ENCODE data around the gene CHRNA1. TPM values are rescaled to one million over a fixed set of nuclear protein-coding genes. Genes with fewer than 3 reads are reported as not detected.

CHRNA1 gene
- total and polyA plus RNA-seq, 10 of the 15 experiments (the other 5 are each of a cell fraction or from before 2014, with no cell fraction given), result 0.05 to 0.14 TPM; not detected in 8

DNA sequence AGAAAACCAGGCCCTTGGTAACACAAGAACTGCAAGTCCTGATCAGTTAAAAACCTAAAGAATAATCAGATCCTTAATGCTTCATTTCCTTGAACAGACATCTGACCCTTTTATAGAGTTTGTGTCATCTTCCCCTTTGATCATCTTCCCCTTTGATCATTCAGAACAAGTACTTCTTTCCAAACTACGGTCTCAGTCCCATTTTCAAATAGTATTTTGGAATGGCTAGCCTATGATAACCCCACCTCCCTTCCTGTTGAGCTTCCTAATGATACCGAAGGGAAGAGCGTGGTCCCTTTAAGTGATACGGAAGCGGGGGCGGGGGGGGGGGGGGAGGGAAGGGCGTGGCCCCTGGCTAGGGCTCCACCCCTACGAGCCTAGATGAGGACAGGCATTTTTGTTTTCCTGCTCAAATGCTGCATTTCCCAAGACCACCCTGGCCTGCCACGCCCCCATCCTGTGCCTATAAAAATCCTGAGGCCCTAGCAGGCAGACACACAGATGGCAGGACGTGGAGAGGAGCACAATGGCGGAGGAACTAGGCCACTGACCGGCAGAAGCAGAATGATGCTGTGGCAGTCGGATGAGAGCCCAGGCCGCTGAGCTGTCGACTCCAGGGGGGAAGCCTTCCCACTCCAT is 24.1 kb upstream of the CHRNA1 start:
- Histone ChIP-seq H3K9me3 (replicated peaks; ENCODE audit: control insufficient read depth, insufficient read depth, low read length) (no peaks in the 10 kb centered on the region), H3K4me1 (ENCODE audit: control insufficient read depth, insufficient read depth, low read length) (no peaks in the 10 kb centered on the region), H3K4me3 (no peak overlapping the region), H3K36me3 (ENCODE audit: control insufficient read depth in 2 of 2, insufficient read depth in 2 of 2, low read length in 1 of 2) (no peaks in the 10 kb centered on the region), H3K79me2 (ENCODE audit: control insufficient read depth, insufficient read depth, low read length) (no peaks in the 10 kb centered on the region), H3K9ac (ENCODE audit: control insufficient read depth, insufficient read depth, low read length) (no peak overlapping the region), H3K4me2 (ENCODE audit: control insufficient read depth, insufficient read depth) (no peak overlapping the region), H4K20me1 (ENCODE audit: control insufficient read depth, insufficient read depth) (no peaks in the 10 kb centered on the region), H2AFZ (ENCODE audit: control insufficient read depth, low read depth, low read length) (no peak overlapping the region), H3K27ac (ENCODE audit: control insufficient read depth, insufficient read depth) (no peak overlapping the region), H3K27me3 (replicated peaks in 1 of 2; ENCODE audit: control insufficient read depth in 2 of 2, insufficient read depth in 2 of 2, low read length in 1 of 2) (no peaks in the 10 kb centered on the region)
- ChIA-PET CTCF (interaction anchor here (1.5 kb wide), 2 partner anchors 17 to 39 kb away, joined by 4 to 7 read pairs; no protein-coding TSS in a partner anchor), RAD21 (ENCODE audit: unreplicated experiment) (no interaction called here), SMC1A (ENCODE audit: uncharacterized antibody, unreplicated experiment) (no interaction called here), POLR2A (no interaction called here)
- 54% methylated on average over 12 of the region's 15 CpGs for WGBS (ENCODE audit: insufficient coverage, insufficient replicate concordance, low lambda C conversion rate, missing lambda C conversion rate)
- TF ChIP-seq HCFC1 (IDR thresholded peaks at IDR 0.05; ENCODE audit: low read length) (no peak), EED (IDR thresholded peaks at IDR 0.05; ENCODE audit: low read depth) (no peak)
- TF ChIP-seq, protein P1, sequence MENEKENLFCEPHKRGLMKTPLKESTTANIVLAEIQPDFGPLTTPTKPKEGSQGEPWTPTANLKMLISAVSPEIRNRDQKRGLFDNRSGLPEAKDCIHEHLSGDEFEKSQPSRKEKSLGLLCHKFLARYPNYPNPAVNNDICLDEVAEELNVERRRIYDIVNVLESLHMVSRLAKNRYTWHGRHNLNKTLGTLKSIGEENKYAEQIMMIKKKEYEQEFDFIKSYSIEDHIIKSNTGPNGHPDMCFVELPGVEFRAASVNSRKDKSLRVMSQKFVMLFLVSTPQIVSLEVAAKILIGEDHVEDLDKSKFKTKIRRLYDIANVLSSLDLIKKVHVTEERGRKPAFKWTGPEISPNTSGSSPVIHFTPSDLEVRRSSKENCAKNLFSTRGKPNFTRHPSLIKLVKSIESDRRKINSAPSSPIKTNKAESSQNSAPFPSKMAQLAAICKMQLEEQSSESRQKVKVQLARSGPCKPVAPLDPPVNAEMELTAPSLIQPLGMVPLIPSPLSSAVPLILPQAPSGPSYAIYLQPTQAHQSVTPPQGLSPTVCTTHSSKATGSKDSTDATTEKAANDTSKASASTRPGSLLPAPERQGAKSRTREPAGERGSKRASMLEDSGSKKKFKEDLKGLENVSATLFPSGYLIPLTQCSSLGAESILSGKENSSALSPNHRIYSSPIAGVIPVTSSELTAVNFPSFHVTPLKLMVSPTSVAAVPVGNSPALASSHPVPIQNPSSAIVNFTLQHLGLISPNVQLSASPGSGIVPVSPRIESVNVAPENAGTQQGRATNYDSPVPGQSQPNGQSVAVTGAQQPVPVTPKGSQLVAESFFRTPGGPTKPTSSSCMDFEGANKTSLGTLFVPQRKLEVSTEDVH (IDR thresholded peaks at IDR 0.05; ENCODE audit: low read depth, partially characterized antibody), result no peak
- in situ Hi-C loops (cut with MboI), result no loop called here
- DNase-seq (ENCODE audit: low read depth, low spot score), result no peak
- no peak for ATAC-seq
- no TSS peak for BruUV-seq (replicated peaks)
- FAIRE-seq, result no peak
- intact Hi-C loops (cut with micrococcal nuclease; ENCODE audit: unreplicated experiment), result no loop called here
